Neural cell (in vitro differentiated cells): ENCODE measurements around the gene ANKRD33B.

ENCODE experiments used
- EP300 ChIP-seq: fragments of 450-650 bp; conservative IDR thresholded peaks from 2 replicates; pipeline ENCODE4 v1.6.1; 2014; ENCODE audit warnings: antibody characterized with exemption, mild to moderate bottlenecking, moderate library complexity; ENCODE audit not compliant: poor library complexity, severe bottlenecking
- EZH2 ChIP-seq: fragments of 200-600, 300-800 bp; shearing (Covaris generic), sonication (generic); IDR thresholded peaks from 2 replicates; pipeline ENCODE4 v1.6.1; 2014; ENCODE audit warnings: antibody characterized with exemption, low read length, borderline replicate concordance, mild to moderate bottlenecking; ENCODE audit not compliant: insufficient read depth, poor library complexity, severe bottlenecking
- MXI1 ChIP-seq: fragments of 450-650 bp; conservative IDR thresholded peaks from 2 replicates; pipeline ENCODE4 v1.6.1; 2014; ENCODE audit warnings: antibody characterized with exemption, mild to moderate bottlenecking; ENCODE audit not compliant: poor library complexity, severe bottlenecking
- POLR2AphosphoS5 ChIP-seq: IDR thresholded peaks from 2 replicates; pipeline ENCODE4 v1.6.1; 2012
- RAD21 ChIP-seq: fragments of 450-650 bp; conservative IDR thresholded peaks from 2 replicates; pipeline ENCODE4 v1.6.1; 2014; ENCODE audit warnings: antibody characterized with exemption, mild to moderate bottlenecking, moderate library complexity
- SMC3 ChIP-seq: fragments of 450-650 bp; conservative IDR thresholded peaks from 2 replicates; pipeline ENCODE4 v1.6.1; 2014; ENCODE audit warnings: antibody characterized with exemption, mild to moderate bottlenecking, moderate library complexity; ENCODE audit not compliant: poor library complexity
- TAF1 ChIP-seq: IDR thresholded peaks from 2 replicates; pipeline ENCODE4 v1.6.1; 2012; ENCODE audit warnings: low read depth
- TF ChIP-seq, protein P1 (sequence below): fragments of 450-650 bp; IDR thresholded peaks from 2 replicates; pipeline ENCODE4 v1.5.1; 2014; ENCODE audit warnings: antibody characterized with exemption, mild to moderate bottlenecking, moderate library complexity; ENCODE audit not compliant: poor library complexity, severe bottlenecking
- TF ChIP-seq, protein P2 (sequence below): IDR thresholded peaks from 2 replicates; pipeline ENCODE4 v1.6.1; 2012; ENCODE audit warnings: borderline replicate concordance

DNA sequence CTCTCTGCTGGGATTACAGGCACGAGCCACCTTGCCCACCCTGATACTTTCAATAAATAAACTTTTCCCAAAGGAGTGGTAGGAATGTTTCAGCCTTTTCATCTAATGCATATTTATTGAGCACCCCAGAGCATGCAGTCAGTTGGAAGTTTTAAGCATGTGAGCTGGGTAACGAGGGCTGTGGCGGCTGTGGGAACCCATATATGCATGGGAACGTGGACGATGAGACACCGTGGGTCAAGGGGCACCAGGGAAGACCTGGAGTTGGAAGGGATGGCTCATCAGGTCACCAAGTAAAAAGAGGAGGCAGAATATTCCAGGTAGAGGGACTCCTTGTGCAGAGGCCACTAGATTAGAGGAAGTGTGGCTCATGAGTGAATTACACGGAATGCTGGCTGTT lies 64.7 kb downstream of the ANKRD33B start:
- TF ChIP-seq, protein P1, sequence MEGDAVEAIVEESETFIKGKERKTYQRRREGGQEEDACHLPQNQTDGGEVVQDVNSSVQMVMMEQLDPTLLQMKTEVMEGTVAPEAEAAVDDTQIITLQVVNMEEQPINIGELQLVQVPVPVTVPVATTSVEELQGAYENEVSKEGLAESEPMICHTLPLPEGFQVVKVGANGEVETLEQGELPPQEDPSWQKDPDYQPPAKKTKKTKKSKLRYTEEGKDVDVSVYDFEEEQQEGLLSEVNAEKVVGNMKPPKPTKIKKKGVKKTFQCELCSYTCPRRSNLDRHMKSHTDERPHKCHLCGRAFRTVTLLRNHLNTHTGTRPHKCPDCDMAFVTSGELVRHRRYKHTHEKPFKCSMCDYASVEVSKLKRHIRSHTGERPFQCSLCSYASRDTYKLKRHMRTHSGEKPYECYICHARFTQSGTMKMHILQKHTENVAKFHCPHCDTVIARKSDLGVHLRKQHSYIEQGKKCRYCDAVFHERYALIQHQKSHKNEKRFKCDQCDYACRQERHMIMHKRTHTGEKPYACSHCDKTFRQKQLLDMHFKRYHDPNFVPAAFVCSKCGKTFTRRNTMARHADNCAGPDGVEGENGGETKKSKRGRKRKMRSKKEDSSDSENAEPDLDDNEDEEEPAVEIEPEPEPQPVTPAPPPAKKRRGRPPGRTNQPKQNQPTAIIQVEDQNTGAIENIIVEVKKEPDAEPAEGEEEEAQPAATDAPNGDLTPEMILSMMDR: no peak
- TF ChIP-seq RAD21: no peak
- TF ChIP-seq TAF1: no peak
- TF ChIP-seq EZH2: no peak
- no peak for TF ChIP-seq SMC3
- TF ChIP-seq POLR2AphosphoS5: no peak
- TF ChIP-seq EP300: no peak
- TF ChIP-seq, protein P2, sequence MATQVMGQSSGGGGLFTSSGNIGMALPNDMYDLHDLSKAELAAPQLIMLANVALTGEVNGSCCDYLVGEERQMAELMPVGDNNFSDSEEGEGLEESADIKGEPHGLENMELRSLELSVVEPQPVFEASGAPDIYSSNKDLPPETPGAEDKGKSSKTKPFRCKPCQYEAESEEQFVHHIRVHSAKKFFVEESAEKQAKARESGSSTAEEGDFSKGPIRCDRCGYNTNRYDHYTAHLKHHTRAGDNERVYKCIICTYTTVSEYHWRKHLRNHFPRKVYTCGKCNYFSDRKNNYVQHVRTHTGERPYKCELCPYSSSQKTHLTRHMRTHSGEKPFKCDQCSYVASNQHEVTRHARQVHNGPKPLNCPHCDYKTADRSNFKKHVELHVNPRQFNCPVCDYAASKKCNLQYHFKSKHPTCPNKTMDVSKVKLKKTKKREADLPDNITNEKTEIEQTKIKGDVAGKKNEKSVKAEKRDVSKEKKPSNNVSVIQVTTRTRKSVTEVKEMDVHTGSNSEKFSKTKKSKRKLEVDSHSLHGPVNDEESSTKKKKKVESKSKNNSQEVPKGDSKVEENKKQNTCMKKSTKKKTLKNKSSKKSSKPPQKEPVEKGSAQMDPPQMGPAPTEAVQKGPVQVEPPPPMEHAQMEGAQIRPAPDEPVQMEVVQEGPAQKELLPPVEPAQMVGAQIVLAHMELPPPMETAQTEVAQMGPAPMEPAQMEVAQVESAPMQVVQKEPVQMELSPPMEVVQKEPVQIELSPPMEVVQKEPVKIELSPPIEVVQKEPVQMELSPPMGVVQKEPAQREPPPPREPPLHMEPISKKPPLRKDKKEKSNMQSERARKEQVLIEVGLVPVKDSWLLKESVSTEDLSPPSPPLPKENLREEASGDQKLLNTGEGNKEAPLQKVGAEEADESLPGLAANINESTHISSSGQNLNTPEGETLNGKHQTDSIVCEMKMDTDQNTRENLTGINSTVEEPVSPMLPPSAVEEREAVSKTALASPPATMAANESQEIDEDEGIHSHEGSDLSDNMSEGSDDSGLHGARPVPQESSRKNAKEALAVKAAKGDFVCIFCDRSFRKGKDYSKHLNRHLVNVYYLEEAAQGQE: no peak
- TF ChIP-seq MXI1: no peak
